Measurements from ENCODE around the gene RAB27A. TPM values are rescaled to one million over a fixed set of nuclear protein-coding genes. Genes with fewer than 3 reads are reported as not detected.

The RAB27A gene
- total RNA-seq, 1 donor from 2014 or later: 4.6 TPM

DNA sequence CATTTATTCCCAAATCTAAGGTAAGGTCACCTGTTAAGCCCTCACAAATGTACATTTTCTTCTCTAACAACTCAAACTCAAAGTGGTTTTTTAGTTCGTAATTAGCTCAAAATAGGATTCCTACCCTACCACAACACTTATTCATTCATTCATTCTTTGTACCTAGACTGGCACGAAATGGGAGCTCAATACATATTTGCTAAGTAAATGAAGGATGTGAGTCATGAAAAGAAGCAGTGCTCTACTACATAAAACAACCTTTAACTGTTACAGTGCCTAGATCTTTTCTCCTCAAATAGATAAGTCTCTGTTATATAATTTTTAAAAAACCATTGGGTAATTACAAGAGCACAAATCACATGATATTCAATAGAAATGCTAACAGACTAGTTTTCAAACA lies 105.9 kb downstream of the RAB27A start:
- TF ChIP-seq, protein P1, sequence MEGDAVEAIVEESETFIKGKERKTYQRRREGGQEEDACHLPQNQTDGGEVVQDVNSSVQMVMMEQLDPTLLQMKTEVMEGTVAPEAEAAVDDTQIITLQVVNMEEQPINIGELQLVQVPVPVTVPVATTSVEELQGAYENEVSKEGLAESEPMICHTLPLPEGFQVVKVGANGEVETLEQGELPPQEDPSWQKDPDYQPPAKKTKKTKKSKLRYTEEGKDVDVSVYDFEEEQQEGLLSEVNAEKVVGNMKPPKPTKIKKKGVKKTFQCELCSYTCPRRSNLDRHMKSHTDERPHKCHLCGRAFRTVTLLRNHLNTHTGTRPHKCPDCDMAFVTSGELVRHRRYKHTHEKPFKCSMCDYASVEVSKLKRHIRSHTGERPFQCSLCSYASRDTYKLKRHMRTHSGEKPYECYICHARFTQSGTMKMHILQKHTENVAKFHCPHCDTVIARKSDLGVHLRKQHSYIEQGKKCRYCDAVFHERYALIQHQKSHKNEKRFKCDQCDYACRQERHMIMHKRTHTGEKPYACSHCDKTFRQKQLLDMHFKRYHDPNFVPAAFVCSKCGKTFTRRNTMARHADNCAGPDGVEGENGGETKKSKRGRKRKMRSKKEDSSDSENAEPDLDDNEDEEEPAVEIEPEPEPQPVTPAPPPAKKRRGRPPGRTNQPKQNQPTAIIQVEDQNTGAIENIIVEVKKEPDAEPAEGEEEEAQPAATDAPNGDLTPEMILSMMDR (conservative IDR thresholded peaks at IDR 0.05; ENCODE audit: low read depth, low read length): no peak
- H3K4me3 ChIP-seq (ENCODE audit: low read depth, low read length): no peak overlapping the region
- no peak for DNase-seq (ENCODE audit: low read depth)

- no peak for DNase-seq (ENCODE audit: low read depth)
- TF ChIP-seq, protein P1 (conservative IDR thresholded peaks at IDR 0.05; ENCODE audit: low read depth, low read length): no peak
- no peak overlapping the region for H3K4me3 ChIP-seq (ENCODE audit: low read depth, low read length)
Measured at GRCh38 chr15:55179141-55179540, 110.5 kb downstream of the RAB27A start.

DNA sequence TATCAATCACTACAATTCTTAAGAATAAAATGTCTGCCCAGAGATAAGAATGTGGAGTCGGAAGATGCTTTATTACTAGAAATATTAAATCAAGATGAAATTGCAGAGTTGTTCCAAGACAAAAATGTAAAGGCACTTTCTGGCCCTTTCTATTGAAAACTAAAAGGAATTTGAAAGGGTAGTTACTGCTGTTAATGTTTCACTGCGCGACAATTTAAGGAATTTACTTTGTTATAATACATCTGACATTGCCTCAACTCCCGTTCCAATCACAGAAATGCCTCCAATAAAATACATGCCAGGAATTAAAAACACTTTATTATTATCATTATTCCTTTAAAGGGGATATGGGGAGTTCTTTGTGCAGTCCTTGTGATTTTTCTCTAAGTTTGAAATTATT lies 119.3 kb downstream of the RAB27A start:
- DNase-seq (ENCODE audit: low read depth): peak; percentile 9
- TF ChIP-seq, protein P1 (conservative IDR thresholded peaks at IDR 0.05; ENCODE audit: low read depth, low read length): no peak
- no peak overlapping the region for H3K4me3 ChIP-seq (ENCODE audit: low read depth, low read length)

DNA sequence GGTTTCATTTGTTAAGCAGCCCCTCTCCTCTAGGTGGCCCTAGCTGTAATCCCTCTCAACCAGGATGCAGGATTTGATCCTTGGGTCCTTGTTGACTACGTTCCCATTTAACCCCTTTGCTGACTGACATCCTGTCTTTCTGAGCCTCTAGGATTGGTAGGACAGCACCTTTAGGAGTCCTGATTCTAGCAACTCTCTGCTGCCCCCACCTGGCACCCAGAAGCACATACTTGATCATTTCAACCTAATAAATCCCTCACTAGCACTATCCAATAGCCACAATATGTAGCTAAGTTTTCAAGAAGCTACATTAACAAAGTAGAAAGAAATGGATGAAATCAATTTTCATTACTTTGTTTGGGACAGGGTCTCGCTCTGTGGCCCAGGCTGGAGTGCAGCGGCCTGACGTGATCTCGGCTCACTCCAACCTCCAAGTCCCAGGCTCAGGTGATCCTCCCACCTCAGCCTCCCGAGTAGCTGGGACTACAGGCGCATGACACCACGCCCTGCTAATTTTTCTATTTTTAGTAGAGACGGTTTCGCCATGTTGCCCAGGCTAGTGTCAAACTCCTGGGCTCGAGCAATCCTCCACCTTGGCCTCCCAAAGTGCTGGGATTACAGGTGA lies 121.2 kb downstream of the RAB27A start:
- H3K4me3 ChIP-seq (ENCODE audit: low read depth, low read length): no peak overlapping the region
- TF ChIP-seq, protein P1 (conservative IDR thresholded peaks at IDR 0.05; ENCODE audit: low read depth, low read length): peak; percentile 93
- peak; percentile 29 for DNase-seq (ENCODE audit: low read depth)

DNA sequence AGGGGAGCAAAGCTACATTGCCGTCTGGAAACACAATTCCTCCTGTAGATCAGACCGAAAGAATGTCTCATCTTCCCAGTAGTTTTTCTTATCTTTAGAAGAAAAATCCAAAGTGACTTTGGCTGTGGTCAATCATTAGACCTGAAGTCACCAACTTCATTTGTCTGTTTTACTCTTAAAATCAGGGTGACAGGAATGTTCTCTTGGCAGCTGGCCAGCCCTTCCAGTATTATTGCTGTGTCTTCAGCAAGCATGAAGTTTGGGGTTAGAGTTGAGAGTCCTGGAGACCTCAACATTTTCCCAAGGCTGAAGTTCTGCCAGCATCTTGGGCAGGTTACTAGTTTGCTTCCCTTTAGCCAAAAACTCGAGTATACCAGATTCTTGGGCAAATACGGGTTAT lies 125.3 kb downstream of the RAB27A start:
- no peak overlapping the region for H3K4me3 ChIP-seq (ENCODE audit: low read depth, low read length)
- TF ChIP-seq, protein P1 (conservative IDR thresholded peaks at IDR 0.05; ENCODE audit: low read depth, low read length): no peak

More for the DNA sequence above, 125.3 kb downstream of the RAB27A start:
- no peak for DNase-seq (ENCODE audit: low read depth)

Other genes starting within 250 kb of the RAB27A start
- 80.3 and 86.5 TPM in 2 replicates for gene RSL24D1, start 92.9 kb downstream of the RAB27A start, total RNA-seq
- 7.4 and 13.3 TPM in 2 replicates for gene PIGBOS1, start 29.3 kb upstream of the RAB27A start, total RNA-seq
- gene PIGB, start 29.4 kb upstream of the RAB27A start, total RNA-seq: 11.4 and 15.3 TPM in 2 replicates
- 17.6 and 23.8 TPM in 2 replicates for gene CCPG1, start 118.5 kb upstream of the RAB27A start, total RNA-seq
- 1.4 and 3.3 TPM in 2 replicates for gene PIERCE2, start 118.7 kb upstream of the RAB27A start, total RNA-seq
- 3.3 and 5.3 TPM in 2 replicates for gene DNAAF4, start 218.4 kb upstream of the RAB27A start, total RNA-seq

All from epithelial cell of proximal tubule (primary cell).